SKM-1 treated with dmso at 0.1 percent for 144 hours (cell line): ENCODE data around the gene KCTD17.
A peak's percentile ranks its signal among the peaks of the same experiment; 100 is the strongest.

Experiments
- DNase-seq: peaks from one replicate; lab custom pipeline; 2025; ENCODE audit not compliant: unreplicated experiment; lab: John Stamatoyannopoulos, UW

The KCTD17 gene

DNA sequence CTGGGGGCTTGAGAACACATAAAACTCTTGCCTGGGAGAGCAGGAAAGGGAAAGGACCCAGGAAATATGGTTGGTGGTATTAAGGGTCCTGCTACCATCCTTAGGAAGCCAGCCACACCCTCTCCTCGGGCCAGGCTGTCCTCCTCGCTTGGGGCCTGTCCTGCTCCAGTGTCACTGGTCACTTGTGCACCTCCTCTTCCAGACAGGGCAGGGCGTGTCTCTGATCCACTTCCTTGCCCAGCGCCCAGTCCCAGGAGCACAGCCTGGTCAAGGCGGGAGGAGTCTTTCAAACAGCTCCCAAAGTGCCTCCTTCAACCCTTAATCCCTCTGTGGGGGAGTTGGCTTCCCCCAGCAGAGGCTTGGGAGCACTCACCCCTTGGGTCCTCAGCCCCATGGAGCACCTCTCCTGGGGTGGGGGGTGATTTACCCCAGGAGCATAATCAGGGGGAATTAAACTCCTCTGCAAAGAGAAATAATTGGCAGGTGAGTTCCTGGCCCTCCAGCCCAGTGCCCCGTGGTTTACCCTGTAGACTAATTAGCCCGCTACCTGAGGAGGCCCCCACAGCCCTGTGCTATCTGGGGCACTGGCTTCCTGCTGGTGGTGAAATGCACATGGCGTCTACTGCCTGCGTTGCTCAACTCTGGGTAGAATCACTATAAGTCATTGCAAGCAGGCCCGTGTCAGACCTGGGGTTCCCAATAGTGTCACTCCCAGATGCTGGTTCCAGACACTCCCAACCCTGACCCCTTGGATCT, 49.9 kb downstream of the KCTD17 start:
- peak; percentile 17 for DNase-seq

DNA sequence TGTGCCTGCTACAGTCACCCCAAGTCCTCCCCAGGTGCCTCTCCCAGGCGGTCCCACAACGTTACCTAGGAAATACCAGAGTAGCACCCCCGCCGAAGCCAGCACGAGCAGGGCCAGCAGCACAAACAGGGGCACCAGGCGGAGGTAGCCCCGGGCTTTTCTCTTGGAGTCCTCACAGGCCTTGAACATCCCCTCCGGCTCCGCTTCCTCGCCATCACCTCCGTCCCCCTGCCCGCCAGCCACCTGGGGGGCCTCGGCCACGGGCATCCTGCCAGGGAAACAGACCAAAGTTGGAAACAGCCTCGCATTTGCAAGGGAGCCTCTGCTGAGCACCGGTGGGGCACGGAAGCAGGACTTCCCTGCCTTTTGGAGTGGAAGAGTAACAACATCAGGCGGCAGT, 51.6 kb downstream of the KCTD17 start:
- no peak for DNase-seq

DNA sequence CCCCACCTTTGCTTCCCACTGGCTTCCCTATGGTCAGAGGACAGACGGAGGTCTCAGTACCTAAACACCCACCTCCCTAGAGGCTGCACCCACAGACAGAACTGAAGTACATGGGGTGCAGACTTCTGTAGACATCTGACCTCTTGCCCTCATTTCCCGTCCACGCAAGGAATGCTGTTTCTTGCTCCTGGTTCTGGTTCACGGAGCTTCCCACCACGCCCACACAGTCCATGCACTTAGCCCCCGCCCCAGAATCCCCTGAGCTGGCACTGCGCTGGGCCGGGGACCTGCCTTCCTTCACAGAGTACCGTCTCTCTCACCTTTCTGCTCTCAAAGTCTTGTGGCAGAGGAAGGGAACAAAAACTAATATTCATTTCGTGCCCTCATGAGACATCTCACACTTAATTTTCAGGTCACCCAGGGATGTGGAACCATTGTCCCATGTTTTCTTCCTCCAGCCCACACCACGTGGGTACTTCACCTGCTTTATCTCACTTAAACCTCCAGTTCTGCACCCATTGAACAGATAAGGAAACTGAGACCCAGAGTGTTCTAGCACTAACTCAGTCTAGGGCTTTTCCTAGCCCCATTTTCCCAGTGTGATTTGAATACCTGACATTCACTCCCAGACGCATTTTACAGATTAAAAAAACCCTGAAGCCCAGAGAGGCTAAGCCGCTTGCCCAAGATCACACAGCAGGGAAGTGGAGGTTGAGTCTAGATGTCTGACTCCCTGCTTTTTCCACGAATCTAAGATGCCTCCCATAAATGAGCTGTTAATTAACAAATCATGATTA, 52.3 kb downstream of the KCTD17 start:
- no peak for DNase-seq

DNA sequence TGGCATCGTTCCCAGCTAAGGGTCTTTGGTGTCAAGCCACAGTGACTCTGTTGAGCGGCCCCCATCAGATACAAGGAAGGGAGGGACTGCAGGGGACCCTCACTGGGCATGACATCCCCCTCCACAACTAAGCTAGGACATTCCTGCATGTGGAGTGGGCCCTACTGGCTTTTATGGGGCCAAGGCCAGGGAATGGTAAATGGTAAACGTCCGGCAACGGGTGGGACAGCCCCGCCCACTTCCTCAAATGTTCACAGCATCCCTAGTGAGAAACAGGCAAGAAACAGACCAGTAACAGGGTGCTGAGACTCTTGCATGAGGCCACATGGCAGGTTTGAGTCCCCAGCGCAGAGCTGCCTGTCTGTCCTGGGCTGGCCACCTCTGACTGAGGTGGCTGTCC, 53.6 kb downstream of the KCTD17 start:
- no peak for DNase-seq

DNA sequence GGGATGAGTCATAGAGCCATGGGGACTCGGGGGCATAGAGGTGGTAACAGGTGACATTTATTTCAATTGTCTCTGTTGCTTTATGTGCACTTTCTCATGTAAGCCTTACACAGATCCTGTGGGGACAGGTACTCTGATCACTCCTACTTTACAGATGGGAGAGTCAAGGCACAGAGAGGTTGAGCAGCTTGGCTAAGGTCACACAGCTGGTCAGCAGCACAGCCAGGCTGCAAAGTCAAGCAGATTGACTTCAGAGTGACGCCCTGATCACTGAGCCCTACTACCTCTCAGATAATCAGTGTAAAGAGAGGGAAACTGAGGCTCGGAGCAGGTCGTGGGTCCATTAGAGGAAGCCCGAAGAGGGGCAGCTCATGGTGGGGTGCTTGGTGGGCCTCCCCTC, 54.4 kb downstream of the KCTD17 start:
- no peak for DNase-seq

DNA sequence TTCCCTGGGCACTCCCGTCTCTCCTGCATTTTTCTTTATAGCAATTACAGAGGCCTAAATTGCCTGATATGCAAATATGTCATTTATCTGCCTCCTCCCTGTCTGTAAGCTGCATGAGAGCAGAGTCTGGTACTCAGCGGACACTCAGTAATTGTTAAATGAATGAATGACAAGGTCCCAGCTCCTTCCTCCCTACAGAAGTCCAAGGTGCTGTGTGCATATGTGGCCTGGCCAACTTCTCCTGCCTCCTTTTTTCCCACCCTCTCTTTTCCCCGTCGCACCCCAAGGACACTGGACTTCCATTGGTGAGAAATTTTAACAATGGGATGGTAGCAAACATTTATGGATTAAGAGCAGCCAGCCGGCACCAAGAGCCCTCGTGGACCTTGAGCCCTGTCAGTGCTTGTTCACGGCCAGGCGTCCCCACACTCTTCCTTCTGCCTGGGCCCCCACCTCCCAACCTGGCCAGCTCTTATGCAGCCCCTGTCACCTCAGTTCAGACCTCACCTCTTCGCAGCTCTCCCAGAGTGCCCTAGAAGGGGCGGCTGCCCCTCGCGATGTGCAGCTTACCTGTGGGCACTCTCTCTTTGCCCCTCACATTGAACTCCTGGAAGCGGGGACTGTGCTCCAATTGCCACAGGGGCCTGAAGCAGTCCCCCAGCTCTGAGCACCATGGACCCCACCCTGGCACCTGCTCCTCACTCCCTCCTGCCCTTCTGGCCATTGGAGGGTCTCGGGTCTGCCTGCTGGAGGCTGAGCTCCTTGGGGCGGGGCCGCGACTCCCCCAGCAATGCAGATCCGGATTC, 56.5 kb downstream of the KCTD17 start:
- no peak for DNase-seq

DNA sequence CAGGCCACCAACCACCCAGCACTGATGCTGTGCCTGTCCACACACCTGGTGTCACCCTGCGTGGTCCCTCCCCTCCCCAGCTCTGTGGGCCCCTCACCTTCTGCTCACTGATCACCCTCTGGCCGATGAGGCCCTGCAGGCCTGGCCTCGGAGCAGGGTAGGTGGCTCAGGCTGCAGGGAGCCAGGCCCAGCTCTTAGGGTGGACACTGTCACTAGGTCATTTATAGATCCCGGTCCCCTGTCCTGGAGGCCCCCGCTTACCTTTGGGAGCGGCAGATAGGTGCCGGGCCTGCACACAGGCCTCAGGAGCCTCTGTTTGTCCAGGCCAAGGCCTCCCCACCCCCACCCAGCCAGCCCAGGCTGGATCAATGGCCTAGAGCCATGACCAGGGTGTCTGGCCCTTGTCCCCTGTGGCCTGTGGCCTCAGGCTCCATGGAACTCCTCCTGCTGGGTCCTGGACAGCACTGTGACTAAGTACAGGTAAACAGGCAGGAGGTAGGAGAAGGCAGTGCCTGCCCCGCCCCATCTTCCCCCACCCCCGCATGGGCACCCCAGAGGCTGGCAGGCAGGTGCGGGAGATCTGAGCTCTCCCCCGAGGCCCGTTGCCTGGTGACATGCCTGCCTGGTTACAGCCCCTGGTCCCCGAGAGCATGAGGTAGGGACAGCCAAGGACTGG, 57.8 kb downstream of the KCTD17 start, which contains the start of gene TMPRSS6:
Gene TMPRSS6, minus strand, starts transcription at position 472 of the 676 bp plus-strand sequence. CDS start 6,296 bp downstream, outside the sequence.
- DNase-seq, result no peak

DNA sequence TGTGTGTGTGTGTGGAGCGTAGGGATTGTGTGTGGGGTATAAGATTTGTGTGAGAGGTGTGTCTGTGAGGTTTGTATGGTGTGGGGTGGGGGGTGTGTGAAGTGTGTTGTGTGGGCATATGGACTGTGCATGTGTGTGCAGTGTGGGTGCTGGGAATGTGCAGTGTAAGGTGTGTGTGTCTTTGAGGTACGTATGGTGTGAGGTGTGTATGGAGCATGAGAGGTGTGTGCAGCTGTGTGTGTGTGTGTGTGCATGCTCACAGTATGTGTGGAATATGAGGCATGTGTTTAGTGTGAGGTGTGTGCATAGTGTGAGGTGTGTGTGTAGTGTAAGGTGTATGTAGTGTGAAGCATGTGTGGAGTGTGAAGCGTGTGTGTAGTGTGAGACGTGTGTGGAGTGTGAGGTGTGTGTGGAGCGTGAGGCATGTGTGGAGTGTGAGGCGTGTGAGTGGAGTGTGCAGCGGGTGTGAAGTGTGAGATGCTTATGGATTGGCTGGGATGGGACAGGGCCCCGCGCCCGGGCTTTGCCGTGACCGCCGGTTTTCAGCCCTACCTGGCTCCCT, 59.7 kb downstream of the KCTD17 start:
- no peak for DNase-seq

DNA sequence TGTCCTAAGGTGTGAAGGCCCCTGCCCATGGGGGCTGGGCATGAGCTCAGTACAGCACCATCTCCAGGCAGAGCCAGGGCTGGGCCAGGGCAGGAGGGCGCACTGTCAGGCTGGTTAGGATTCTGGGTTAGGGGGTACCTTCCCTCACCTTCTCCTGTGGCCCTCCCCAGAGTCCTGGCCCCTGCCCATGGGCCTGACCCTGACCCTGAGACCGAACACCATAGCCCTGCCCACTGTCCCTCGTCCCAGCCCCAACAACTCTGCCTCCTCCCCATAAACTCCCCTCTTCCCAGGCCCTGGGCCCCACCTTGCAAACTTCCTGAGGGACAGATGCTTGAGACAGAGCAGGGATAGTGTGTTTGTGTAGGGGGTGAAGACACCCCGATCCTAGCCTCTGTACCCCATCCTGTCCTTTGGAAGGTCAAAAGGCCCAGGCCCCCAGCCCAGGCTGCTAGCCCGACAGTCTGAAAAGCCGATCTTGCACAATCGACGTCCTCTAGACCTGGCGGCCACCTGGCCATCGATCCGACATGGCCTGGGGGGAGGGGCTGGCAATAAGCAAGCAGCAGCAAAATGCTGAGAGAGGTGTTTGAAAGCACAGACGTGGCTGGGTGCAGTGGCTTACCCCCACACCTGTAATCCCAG, 60.7 kb downstream of the KCTD17 start:
- DNase-seq, result no peak
